Hepatic stellate cell (primary cell): Measurements from ENCODE around the gene CD7.

Source experiments
- DNase-seq: peaks from one replicate; pipeline ENCODE4 v3.0.0; 2011; ENCODE audit warnings: low spot score

CD7 gene

DNA sequence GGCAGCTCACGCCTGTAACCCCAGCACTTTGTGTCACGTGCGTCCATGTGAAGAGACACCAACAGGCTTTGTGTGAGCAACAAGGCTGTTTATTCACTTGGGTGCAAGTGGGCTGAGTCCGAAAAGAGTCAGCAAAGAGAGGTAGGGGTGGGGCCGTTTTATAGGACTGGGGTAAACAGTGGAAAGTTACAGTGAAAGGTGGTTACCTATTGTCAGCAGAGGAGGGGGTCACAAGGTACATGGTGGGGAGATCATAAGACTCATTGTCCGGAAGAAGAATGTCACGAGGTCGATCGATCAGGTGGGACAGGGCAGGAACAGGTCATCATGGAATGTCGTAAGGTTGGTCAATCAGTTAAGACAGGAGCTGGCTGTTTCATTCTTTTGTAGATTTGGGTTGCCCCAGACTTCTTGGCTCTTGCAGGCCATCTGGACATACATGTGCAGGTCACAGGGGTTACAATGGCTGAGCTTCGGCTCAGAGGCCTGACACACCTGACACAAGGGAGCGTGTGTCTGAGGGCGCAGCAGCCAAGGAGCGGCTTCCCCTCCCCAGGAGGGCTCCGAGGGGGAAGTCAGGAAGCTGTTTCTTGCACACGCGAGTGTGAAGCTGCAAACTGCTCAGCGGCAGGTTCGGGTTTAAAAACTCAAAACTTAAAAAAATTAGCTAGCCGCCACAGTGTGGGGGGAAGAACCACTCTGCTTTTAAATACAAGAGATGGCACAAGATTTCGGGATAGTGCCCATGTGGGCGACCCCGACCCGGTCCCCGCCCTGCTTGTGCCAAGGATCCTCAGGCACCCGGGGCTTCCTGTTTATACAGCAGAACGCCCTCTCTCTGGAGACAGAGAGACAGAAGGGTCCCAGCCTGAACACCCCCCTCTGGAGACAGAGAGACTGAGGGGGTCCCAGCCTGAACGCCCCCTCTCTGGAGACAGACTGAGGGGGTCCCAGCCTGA lies 29.2 kb upstream of the CD7 start:
- DNase-seq, result no peak

DNA sequence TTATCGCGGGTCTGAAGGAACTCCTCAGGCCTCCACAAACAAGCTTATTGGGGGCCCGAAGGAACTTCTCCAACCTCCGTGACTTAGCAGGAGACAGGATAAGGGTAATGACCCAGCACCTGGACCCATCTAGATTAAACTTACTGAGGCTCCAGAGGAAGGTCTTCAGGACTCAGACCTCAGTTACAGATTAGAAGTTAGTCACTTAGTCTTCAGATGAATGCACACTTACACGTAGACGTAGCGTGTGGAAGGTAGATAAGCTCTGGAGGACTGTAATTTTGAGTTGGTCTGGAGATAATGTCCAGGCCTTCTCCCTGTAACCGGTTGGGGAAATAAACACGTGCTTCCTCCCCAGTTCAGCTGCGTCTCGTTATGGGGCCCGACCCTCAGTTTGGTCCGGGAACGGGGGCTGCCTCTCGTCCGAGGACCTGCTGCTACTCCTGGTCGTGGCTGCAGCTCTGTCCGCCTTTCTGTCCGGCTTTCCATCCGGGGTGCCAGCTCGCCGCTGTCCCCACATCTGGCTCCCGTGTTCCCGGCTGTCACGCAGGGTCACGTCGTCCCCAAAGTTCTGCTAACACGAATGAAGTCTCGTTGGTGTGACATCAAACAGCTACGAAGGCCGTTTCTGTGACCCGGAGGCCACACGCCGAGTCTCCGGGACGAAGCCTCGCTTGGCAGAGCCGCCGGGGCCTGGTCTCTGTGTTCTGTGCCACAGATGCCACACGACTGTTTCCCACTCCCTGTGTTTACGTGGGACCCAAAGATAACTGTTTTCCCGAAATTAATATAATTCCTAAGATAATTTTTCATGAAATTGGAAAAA lies 28.0 kb upstream of the CD7 start:
- no peak for DNase-seq

GRCh38 chr17:82344175-82344907 lies 26.9 kb upstream of the CD7 start:
- no peak for DNase-seq

DNA sequence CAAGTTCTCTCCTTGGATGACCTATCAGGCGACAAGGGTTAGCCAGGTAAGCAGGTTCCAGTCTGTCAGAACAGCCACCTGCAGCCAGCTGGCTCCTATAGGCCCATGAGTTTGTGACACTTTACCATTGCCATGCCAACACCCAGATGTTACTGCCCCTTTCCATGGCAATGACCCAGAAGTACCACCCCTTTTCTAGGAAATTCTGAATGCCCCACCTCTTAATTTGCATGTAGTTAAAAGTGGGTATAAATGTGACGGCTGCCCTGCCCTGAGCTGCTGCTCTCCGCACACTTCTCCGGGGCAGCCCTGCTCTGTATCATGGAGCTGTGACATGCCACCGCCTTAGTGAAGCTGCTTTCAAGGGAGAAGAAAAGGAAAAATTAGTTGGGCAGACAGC lies 26.2 kb upstream of the CD7 start:
- DNase-seq, result no peak

DNA sequence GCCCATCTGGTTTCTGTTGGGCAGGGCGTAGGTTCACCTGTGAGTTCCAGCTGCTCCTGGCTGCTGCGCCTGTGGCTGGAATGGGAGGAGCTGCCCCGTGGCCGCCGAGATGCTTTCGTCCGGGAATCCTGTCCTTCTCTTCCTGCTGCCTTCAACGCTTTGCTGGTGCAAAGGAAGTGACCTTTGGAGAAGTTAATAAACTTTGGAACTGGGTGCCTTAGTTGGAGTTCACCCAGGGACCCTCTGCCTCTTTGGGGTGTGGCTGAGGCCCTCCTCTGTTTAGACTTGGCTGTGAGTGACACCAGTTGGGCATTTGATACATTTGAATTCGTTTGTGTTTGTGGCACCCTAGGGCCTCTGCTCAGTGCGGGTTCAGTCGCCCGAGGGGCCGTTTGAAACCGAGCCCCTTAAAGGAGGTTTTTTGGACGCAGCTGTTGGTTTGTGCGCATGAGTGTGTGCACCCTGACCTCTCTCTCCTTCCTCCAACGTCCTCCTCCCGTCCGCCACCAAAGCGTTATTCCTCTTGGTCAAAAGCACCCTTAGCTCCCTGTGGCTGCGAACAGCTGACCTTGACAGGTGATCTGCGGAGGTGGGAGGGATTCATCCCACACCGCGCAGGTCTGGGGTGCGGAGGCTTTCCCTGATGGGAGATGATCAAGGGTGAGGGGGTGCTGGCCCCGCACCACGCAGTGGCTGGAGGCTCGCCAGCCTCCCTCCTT lies 25.1 kb upstream of the CD7 start:
- DNase-seq, result no peak

DNA sequence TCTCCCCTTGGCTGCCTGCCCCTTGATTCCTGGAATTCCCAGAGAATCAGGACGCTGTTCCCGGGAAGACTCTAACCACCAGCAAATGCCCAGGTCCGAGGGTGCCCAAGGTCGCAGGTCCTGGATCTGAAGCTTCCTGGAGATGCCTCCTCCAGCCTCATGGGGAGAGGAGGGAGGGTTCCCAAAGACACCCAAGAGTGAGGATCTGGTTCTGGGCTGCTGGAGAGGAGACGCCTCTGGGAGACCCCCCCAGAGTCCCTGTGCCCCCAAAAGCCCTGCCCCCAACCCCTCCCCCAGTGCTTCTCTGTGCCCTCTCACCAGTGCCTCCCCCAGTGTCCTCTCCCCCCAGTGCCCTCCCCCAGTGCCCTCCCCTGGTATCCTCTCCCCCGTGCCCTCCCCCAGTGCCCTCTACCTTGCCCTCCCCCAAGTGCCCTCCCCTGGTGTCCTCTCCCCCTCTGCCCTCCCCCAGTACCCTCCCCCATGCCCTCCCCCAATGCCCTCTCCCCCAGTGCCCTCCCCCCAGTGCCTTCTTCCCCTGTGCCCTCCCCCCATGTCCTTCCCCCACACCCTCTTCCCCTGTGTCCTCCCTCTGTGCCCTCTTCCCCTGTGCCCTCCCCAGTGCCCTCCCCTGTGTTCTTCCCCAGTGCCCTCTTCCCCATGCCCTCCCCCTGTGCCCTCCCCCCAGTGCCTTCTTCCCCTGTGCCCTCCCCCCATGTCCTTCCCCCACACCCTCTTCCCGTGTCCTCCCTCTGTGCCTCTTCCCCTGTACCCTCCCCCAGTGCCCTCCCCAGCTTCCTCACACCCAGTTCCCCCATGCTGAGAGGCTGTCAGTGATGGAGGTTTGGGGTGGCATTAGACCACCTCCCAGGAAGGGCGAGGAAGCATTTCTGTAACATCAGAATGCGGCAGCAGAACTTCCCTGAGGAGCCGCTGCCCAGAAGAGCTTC lies 22.5 kb upstream of the CD7 start:
- no peak for DNase-seq

DNA sequence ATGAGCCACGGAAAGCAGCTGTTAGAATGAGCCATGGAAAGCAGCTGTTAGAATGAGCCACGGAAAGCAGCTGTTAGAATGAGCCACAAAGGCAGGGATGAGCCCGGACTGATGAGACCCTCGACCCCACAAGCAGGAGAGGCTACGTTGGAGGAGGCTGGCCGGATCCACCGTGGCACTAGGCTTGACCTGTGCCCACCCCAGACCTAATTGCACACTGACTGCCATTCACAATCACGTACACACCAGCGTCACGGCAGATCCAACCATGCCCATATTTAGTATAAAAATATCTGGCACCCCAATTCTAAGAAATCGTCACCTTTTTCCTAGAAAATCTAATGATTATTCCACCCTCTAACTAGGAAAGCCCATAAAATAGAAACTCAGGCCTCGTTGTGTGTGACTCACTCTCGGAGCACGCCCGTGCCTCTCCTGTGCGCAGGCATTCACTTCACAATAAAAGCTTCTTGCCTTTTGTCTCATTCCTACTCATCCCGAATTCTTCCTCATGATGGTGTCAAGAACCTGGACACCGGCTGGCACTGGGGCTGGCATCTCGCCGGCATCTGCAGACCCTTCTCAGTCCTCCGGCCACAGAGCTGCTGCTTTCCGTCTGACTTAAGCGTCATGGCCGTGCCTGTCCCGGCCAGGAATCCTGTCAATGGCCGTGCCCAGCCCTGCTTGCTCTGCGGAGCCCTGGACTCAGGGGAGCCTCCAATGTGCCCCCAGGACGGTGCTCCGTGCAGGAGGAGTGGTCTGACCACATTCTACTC lies 21.6 kb upstream of the CD7 start:
- peak; percentile 82 for DNase-seq

DNA sequence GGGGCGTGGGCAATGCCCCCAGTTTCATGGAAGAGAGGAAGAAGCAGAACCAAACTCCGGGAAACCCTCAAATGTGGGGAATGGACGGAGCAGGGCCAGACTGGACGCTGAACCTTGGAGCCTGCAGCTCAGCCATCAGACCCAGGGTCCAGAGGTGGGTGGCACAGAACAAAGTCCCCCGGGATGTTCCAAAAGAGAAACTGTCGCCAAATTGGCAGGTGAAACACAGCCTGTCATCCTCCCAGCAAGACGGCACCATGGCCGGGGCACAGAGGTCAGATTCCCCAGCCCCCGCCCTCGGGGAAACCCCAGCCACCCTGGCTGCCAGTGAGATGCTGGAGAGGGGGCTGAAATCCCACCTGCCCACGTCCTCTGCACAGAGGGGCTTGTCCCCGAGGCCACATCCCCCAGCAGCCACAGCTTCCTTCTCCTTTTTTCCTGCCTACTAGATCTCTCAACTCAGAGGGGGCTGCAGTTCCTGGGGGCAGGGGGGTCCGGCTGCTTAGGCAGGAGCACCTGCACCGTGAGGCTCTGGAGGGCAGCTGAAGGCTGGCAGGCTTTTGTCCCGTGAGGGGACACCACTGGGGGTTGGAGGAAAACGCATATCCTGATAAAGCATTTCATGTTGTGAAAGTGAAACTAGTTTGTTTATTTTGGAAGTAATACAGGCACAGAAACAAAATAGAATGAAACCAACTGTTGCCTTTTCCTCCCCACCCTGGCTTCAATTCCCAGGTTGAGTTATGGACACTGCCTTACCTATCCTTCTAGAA lies 17.4 kb upstream of the CD7 start:
- DNase-seq, result peak; percentile 78

DNA sequence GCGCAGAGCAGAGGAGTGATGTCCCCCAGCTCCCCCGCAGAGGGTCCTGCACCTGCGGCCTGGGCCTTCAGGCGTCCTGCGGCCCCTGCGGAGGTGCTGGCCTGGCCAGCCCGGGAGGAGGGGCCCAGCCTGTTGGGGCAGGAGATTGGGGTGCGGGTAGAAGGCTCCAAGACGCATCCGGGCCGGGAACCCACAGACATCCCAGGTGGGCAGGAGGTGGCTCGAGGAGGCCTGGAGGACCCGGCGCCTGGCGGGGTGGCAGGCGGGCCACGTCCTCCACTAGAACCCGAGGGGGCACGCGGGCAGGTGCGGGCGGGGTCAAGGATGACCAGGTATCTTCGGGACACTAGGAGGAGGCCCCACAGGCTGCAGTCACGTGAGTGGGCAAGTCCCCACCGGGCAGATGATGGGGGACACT lies 16.8 kb upstream of the CD7 start:
- no peak for DNase-seq

- peak; percentile 90 for DNase-seq
These were observed 16.1 kb upstream of the CD7 start, which contains the start of gene SECTM1 for GRCh38 chr17:82333279-82334171. TSS of gene SECTM1 (minus strand) at chr17:82333766. CDS start at chr17:82327240, 6,526 bp downstream.

- DNase-seq, result peak; percentile 79
These were observed 15.4 kb upstream of the CD7 start for GRCh38 chr17:82332669-82333278.

DNA sequence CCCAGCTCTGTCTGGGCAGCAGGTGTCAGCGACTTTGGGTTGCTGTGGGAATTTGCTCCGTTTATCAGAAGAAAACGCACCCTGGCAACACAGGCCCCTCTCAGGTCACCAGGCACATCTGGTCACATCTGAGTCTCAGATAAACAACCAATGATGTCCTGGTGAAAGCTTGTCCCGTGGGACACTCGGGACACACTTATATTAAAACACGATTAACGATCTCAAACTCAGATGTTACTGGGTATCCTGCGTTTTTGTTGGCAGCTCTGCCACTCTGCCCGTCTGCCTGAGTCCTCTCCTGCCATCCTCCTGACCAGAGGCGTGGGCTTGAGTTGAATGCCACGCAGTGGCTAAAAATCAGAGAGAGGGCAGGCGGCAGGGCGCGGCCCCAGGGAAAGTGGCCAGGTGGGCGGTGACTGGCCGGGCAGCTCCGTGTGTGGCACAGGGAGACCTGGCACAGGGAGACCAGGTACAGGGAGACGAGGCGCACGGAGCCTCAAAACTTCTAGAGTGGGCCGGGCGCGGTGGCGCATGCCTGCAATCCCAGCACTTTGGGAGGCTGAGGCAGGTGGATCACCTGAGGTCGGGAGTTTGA lies 14.0 kb upstream of the CD7 start:
- no peak for DNase-seq

DNA sequence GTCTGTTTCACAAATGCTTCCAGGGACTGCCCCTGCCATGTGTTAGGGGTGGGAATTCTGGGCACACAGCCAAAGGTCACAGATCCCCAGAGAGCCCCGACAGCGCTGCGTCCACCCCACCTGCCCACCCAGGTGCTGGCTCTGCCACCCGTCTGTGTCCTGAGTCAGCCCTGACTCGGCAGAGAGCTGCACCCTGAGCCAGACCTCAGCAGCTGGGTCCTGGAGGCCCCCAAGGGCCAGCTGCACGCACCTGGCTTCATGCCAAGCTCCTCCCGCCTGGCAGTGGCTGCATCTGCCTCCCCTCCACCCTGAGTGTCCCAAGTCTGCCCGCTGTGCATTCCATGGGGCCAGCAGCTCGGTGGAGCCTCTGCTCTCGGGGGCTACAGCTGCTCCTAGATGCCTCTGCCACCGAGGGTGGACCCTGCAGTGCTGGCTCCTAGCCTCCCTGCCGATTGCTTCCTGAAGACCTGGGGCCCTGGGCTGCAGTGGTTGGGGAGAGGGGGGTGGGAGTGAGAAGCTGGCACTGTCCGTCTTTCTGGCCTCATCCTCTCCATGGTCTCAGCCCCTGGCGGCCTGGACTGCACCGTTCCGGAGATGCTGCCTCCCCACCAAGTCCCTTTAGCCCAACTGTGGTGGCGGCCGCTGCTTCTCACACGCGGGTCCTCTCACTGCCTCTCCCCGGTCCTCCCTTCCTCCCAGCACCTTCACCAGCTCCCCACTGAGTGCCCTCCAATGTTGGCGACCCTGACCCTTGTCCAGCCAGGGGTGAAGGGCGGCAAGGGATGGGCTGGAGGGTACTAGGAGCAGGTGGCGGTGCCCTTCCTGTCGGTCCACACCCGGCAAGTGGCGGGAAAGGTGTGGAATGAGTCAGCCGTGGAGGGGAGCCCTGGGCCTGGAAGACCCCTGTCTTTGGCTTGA lies 13.2 kb upstream of the CD7 start:
- DNase-seq, result peak; percentile 95

GRCh38 chr17:82329683-82330321 lies 12.4 kb upstream of the CD7 start:
- no peak for DNase-seq

DNA sequence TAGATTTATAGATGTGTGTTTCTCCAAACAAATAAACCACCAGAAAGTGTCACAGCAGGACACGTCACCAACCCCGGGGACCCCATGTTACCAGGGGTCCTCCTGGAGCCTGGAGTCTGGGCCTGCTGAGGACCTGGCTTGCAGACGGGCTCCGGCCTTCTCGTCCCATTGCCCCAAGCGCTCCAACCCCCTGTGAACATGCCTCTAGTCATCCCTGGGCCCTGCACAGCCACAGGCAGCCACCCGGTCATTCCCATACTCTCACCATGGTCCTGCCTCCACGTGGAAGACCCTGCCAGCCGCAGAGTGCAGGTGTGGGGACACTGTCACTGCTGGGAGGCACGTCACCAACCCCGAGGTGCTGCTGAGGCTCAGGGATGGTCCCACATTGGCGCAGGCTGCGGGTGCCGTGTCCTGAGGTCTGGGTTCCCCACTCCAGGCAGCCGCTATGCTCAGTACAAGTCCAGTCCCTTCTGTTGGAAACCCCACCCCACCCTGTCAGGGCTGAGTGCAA lies 11.6 kb upstream of the CD7 start:
- no peak for DNase-seq
